SJCRH30 (cell line): Measurements from ENCODE around the gene MOB1B. TPM values are rescaled to one million over a fixed set of nuclear protein-coding genes. Genes with fewer than 3 reads are reported as not detected.
"Not testable (repeated sequence)": the region's sequence is repeated elsewhere in the genome, so short reads cannot be mapped to it uniquely, and the experiment has no call there.

Experiments
- DNase-seq, 2 experiments: peaks; one replicate each; pipeline ENCODE4 v3.0.0-alpha.2; 2015 to 2020
- H3K27ac ChIP-seq: fragments of 250-450 bp; sonication (Bioruptor Pico); 2 replicates; pipeline ENCODE4 v1.5.1; 2020; ENCODE audit warnings: mild to moderate bottlenecking, moderate library complexity
- H3K27me3 ChIP-seq: fragments of 250-450 bp; sonication (Bioruptor Pico); 2 replicates; pipeline ENCODE4 v1.5.1; 2020; ENCODE audit warnings: mild to moderate bottlenecking, moderate library complexity
- H3K36me3 ChIP-seq: fragments of 250-450 bp; sonication (Bioruptor Pico); 2 replicates; pipeline ENCODE4 v1.5.1; 2020; ENCODE audit warnings: mild to moderate bottlenecking, moderate library complexity
- H3K4me1 ChIP-seq: fragments of 250-450 bp; sonication (Bioruptor Pico); 2 replicates; pipeline ENCODE4 v1.5.1; 2020; ENCODE audit warnings: mild to moderate bottlenecking, moderate library complexity
- H3K4me3 ChIP-seq: fragments of 250-450 bp; sonication (Bioruptor Pico); 2 replicates; pipeline ENCODE4 v1.5.1; 2020; ENCODE audit warnings: mild to moderate bottlenecking, moderate library complexity
- H3K9me3 ChIP-seq: fragments of 250-450 bp; sonication (Bioruptor Pico); replicated peaks from 2 replicates; pipeline ENCODE4 v1.5.1; 2020; ENCODE audit warnings: mild to moderate bottlenecking, moderate library complexity
- total RNA-seq: library from RNA; depleted of rRNA; stranded (reverse); fragments of >200 nt; shearing (Covaris generic); gene quantifications from 2 replicates; pipeline ENCODE4 v1.2.3, GENCODE V29; 2014; rRNA removed

Gene MOB1B
- total RNA-seq, 1 experiment from 2014 or later, result 20.4 TPM

DNA sequence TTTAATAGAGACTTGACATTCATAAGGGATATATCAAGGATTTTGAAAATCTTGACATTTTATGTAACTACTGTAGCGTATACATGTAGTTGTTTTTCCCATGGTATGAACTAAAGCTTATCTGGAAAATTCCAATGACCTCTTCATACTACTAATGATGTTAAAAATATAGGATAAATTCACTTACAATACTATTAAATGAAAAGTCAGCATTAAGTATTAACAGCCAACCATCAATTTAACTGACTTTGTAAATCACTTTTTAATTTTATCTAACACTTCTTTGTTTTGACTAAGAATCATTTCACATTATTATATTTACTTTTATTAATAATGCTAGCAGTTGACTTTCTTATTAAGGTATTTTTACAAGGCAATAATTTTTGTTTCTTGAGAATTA is 125.4 kb downstream of the MOB1B start:
- no peak for DNase-seq
- Histone ChIP-seq H3K4me1 (peaks cover 2% of the 10 kb centered on the region; the same call in 1 of the 2 replicates), H3K36me3 (peaks cover 50% of the 10 kb centered on the region), H3K27ac (no peak overlapping the region), H3K4me3 (no peak overlapping the region), H3K9me3 (no peaks in the 10 kb centered on the region), H3K27me3 (no peaks in the 10 kb centered on the region)

DNA sequence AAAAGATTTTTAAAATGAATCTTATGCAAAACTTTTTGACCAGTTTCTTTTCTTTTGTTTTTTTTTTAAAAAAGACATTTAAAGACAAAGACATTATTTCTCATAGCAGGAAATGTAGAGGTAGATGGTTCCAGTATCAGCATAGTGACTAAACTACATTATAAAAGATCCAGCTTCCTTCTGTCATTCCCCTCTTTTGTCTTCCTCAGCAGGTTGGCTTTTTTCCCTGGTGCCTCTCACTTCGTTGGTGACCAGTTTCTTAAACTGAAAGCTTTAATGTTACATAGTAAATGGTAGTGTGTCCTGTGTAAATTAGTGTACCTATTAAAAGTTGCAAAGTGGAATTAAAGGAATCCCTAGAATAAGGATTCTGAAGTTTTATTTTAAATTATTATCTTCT is 127.3 kb downstream of the MOB1B start:
- no peak for DNase-seq
- peaks cover 2% of the 10 kb centered on the region; the same call in 1 of the 2 replicates for H3K4me1 ChIP-seq
- H3K9me3 ChIP-seq, result no peaks in the 10 kb centered on the region
- H3K4me3 ChIP-seq, result no peak overlapping the region
- H3K27ac ChIP-seq, result no peak overlapping the region
- H3K36me3 ChIP-seq, result peaks cover 39% of the 10 kb centered on the region
- H3K27me3 ChIP-seq, result no peaks in the 10 kb centered on the region

DNA sequence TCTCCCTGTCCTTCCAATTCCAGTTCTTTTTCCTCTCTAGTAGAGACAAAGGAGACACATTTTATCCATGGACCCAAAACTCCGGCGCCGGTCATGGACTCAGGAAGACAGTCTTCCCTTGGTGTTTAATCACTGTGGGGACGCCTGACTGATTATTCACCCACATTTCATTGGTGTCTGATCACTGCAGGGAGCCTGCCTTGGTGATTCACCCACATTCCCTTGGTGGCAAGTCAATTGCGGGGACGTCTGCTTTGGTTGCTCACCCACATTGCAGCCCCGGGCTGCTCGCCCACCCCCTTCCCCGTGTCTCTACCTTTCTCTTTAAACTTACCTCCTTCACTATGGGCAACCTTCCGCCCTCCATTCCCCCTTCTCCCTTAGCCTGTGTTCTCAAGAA is 129.9 kb downstream of the MOB1B start:
- H3K4me1 ChIP-seq, H3K4me3 ChIP-seq, H3K27me3 ChIP-seq, H3K27ac ChIP-seq, H3K9me3 ChIP-seq, DNase-seq: not testable (repeated sequence)
- peaks cover 30% of the 10 kb centered on the region for H3K36me3 ChIP-seq

Other genes with a start within 250 kb of the MOB1B start
- gene JCHAIN, start 235.9 kb upstream of the MOB1B start, total RNA-seq, result not detected in 2 replicates
- gene UTP3, start 213.8 kb upstream of the MOB1B start, total RNA-seq, result 30.9 and 31.0 TPM in 2 replicates
- 64.4 and 70.3 TPM in 2 replicates for gene RUFY3, start 180.4 kb upstream of the MOB1B start, total RNA-seq
- gene GRSF1, start 62.5 kb upstream of the MOB1B start, total RNA-seq, result 114 and 121 TPM in 2 replicates
- gene DCK, start 91.3 kb downstream of the MOB1B start, total RNA-seq, result 50.5 and 61.0 TPM in 2 replicates